Esophagus muscularis mucosa (tissue), 4 donors: Measurements from ENCODE around the gene BSN.

Experiments used
- CTCF ChIP-seq, 3 experiments: fragments of 200-600 bp in 2 of 3; fragments of 450-650 bp in 1 of 3; sonication (generic) in 2 of 3; IDR thresholded peaks; one replicate each; pipeline ENCODE4 v1.5.1; 2017 to 2019; ENCODE audit warnings: antibody characterized with exemption in 3 of 3, mild to moderate bottlenecking in 2 of 3, moderate library complexity in 1 of 3
- EP300 ChIP-seq: sonication (generic); formaldehyde crosslinking; IDR thresholded peaks from one replicate; pipeline ENCODE4 v1.6.1; 2017; ENCODE audit warnings: antibody characterized with exemption
- POLR2A ChIP-seq: fragments of 450-650 bp; IDR thresholded peaks from one replicate; pipeline ENCODE4 v1.6.1; 2017; ENCODE audit warnings: antibody characterized with exemption, moderate library complexity, mild to moderate bottlenecking, low read depth
- POLR2AphosphoS5 ChIP-seq, 2 donors: sonication (generic); formaldehyde crosslinking; IDR thresholded peaks; one replicate each; pipeline ENCODE4 v1.6.1; 2017; ENCODE audit warnings: antibody characterized with exemption in 2 of 2

GRCh38 chr3:49602877-49603411 is 48.7 kb downstream of the BSN start:
- TF ChIP-seq EP300 (no peak), CTCF (IDR thresholded peaks at IDR 0.05) (no peak), POLR2A (no peak), POLR2AphosphoS5 (IDR thresholded peaks at IDR 0.05) (no peak)
